IMR-90 (cell line): ENCODE data around the gene KHK. TPM values are rescaled to one million over a fixed set of nuclear protein-coding genes. Genes with fewer than 3 reads are reported as not detected.

ENCODE experiments used
- ATAC-seq: fragments of 200-7000 bp; cut with Tn5 transposase; 2 replicates; pipeline ENCODE4 v1.9.1; 2020; ENCODE audit warnings: low read depth, mild to moderate bottlenecking, moderate library complexity
- BruUV-seq: library from RNA; stranded (reverse); fragments of 400-500 nt; replicated peaks from 2 replicates; lab custom pipeline; 2021; lab: Mats Ljungman, UMichigan
- CTCF ChIA-PET: fragments of 300-600 bp; formaldehyde crosslinking; extraction: SDS; loops from one replicate; lab custom pipeline; 2021; ENCODE audit warnings: antibody characterized with exemption; lab: Yijun Ruan, JAX
- POLR2A ChIA-PET: fragments of 300-600 bp; sonication (Branson Sonifier 250); formaldehyde crosslinking; loops from one replicate; lab custom pipeline; 2022; ENCODE audit warnings: antibody characterized with exemption; ENCODE audit not compliant: unreplicated experiment; lab: Charles Lee
- DNase-seq: peaks from one replicate; pipeline ENCODE4 v3.0.0; 2013
- H2AFZ ChIP-seq: replicated peaks from 2 replicates; pipeline ENCODE3; 2013; ENCODE audit warnings: low read length, mild to moderate bottlenecking; ENCODE audit not compliant: poor library complexity
- H2AK5ac ChIP-seq: 2 replicates; pipeline ENCODE4 v1.6.1; 2013; ENCODE audit warnings: low read depth, low read length, inconsistent platforms
- H2AK9ac ChIP-seq: replicated peaks from 2 replicates; pipeline ENCODE3; 2013; ENCODE audit warnings: mild to moderate bottlenecking, low read depth, low read length, moderate library complexity; ENCODE audit not compliant: poor library complexity
- H2BK120ac ChIP-seq: 2 replicates; pipeline ENCODE4 v1.6.1; 2013; ENCODE audit warnings: low read depth, low read length, inconsistent platforms
- H2BK15ac ChIP-seq: 3 replicates; pipeline ENCODE4 v1.6.1; 2013; ENCODE audit warnings: low read depth, low read length, inconsistent platforms
- H2BK20ac ChIP-seq: 2 replicates; pipeline ENCODE4 v1.6.1; 2013; ENCODE audit warnings: low read depth, mild to moderate bottlenecking, inconsistent platforms, low read length, moderate library complexity
- H2BK5ac ChIP-seq: 2 replicates; pipeline ENCODE4 v1.6.1; 2013; ENCODE audit warnings: mild to moderate bottlenecking, low read depth, low read length, inconsistent platforms; ENCODE audit not compliant: poor library complexity, severe bottlenecking
- H3K14ac ChIP-seq: replicated peaks from 2 replicates; pipeline ENCODE4 v1.6.1; 2013; ENCODE audit warnings: low read depth, low read length, inconsistent platforms
- H3K18ac ChIP-seq: 2 replicates; pipeline ENCODE4 v1.6.1; 2013; ENCODE audit warnings: low read depth, low read length, control low read depth
- H3K23ac ChIP-seq: 2 replicates; pipeline ENCODE4 v1.6.1; 2013; ENCODE audit warnings: low read depth, low read length, inconsistent platforms
- H3K27ac ChIP-seq: 2 replicates; pipeline ENCODE4 v1.5.1; 2013; ENCODE audit warnings: mild to moderate bottlenecking, control low read depth, low read length; ENCODE audit not compliant: insufficient read depth
- H3K27me3 ChIP-seq: 2 replicates; pipeline ENCODE4 v1.6.1; 2013; ENCODE audit warnings: low read length; ENCODE audit not compliant: control insufficient read depth, insufficient read depth
- H3K36me3 ChIP-seq: 2 replicates; pipeline ENCODE4 v1.6.1; 2013; ENCODE audit warnings: low read length, mixed read lengths; ENCODE audit not compliant: control insufficient read depth, insufficient read depth
- H3K4ac ChIP-seq: 2 replicates; pipeline ENCODE4 v1.6.1; 2013; ENCODE audit warnings: low read depth, low read length, inconsistent platforms
- H3K4me1 ChIP-seq: 2 replicates; pipeline ENCODE4 v1.6.1; 2013; ENCODE audit warnings: low read length, mixed read lengths; ENCODE audit not compliant: control insufficient read depth, insufficient read depth
- H3K4me2 ChIP-seq: 2 replicates; pipeline ENCODE4 v1.6.1; 2013; ENCODE audit warnings: low read depth, mild to moderate bottlenecking, control low read depth, low read length, moderate library complexity
- H3K4me3 ChIP-seq: 2 replicates; pipeline ENCODE4 v1.5.1; 2013; ENCODE audit warnings: low read depth, mild to moderate bottlenecking, control low read depth, low read length, moderate library complexity; ENCODE audit not compliant: insufficient read depth
- H3K56ac ChIP-seq: 2 replicates; pipeline ENCODE4 v1.6.1; 2013; ENCODE audit warnings: low read length, inconsistent platforms; ENCODE audit not compliant: insufficient read depth; ENCODE audit errors: extremely low read depth
- H3K79me1 ChIP-seq, 2 experiments: 2 replicates each; pipeline ENCODE4 v1.6.1; 2013; ENCODE audit warnings: low read length in 2 of 2, inconsistent platforms in 1 of 2, low read depth in 1 of 2
- H3K9ac ChIP-seq: 2 replicates; pipeline ENCODE4 v1.6.1; 2013; ENCODE audit warnings: low read depth, low read length, control low read depth
- H3K9me1 ChIP-seq: 2 replicates; pipeline ENCODE4 v1.6.1; 2013; ENCODE audit warnings: low read length, inconsistent platforms; ENCODE audit not compliant: insufficient read depth
- H3K9me3 ChIP-seq: 2 replicates; pipeline ENCODE4 v1.6.1; 2013; ENCODE audit warnings: low read length; ENCODE audit not compliant: control insufficient read depth, insufficient read depth
- H4K20me1 ChIP-seq: 2 replicates; pipeline ENCODE4 v1.6.1; 2013; ENCODE audit warnings: low read length, inconsistent platforms; ENCODE audit not compliant: insufficient read depth
- H4K5ac ChIP-seq: 2 replicates; pipeline ENCODE4 v1.6.1; 2013; ENCODE audit warnings: mild to moderate bottlenecking, low read depth, low read length, control low read depth
- H4K8ac ChIP-seq, 2 experiments: 2 replicates each; pipeline ENCODE4 v1.6.1; 2013; ENCODE audit warnings: low read depth in 2 of 2, low read length in 2 of 2, control low read depth in 1 of 2, inconsistent platforms in 1 of 2
- H4K91ac ChIP-seq: 2 replicates; pipeline ENCODE4 v1.6.1; 2013; ENCODE audit warnings: low read depth, low read length, inconsistent platforms; ENCODE audit not compliant: insufficient read depth
- MXI1 ChIP-seq: IDR thresholded peaks from 2 replicates; pipeline ENCODE4 v1.6.1; 2012; ENCODE audit warnings: low read depth, mild to moderate bottlenecking, low read length, moderate library complexity, borderline replicate concordance
- RAD21 ChIP-seq: IDR thresholded peaks from 2 replicates; pipeline ENCODE4 v1.6.1; 2012; ENCODE audit warnings: low read length, improper control_type of control experiment
- RCOR1 ChIP-seq: IDR thresholded peaks from 2 replicates; pipeline ENCODE4 v1.6.1; 2012; ENCODE audit warnings: mild to moderate bottlenecking, low read length, improper control_type of control experiment; ENCODE audit not compliant: insufficient replicate concordance
- WGBS, 2 experiments: methylation state at CpG; one replicate each; pipeline versions ENCODE4 v1.1.5 to v1.1.7; 2013; ENCODE audit warnings: missing lambda C conversion rate in 2 of 2; ENCODE audit not compliant: insufficient read length in 1 of 2; ENCODE audit errors: extremely low coverage in 2 of 2; 5-methylcytosine and 5-hydroxymethylcytosine counted together
- dilution Hi-C: fragments of 300-500 bp; cut with HindIII; formaldehyde crosslinking; loops from one replicate; pipeline ENCODE4 v1.14.3; 2018; ENCODE audit warnings: low sequenced_read_pairs; ENCODE audit not compliant: unreplicated experiment
- in situ Hi-C: fragments of 300-500 bp; cut with MboI; formaldehyde crosslinking; loops from 3 replicates; pipeline ENCODE4 v1.14.3; 2019; ENCODE audit warnings: low sequenced_read_pairs, inconsistent platforms, mixed read lengths
- intact Hi-C: fragments of 100-400 bp; cut with micrococcal nuclease; formaldehyde crosslinking; loops from 2 replicates; pipeline ENCODE4 v1.10.0; 2022
- polyA plus RNA-seq, 3 experiments: library from polyadenylated mRNA; depleted of rRNA; stranded (reverse); fragments of >200 nt; gene quantifications; 2 replicates each; pipeline ENCODE4 v1.2.3, GENCODE V29; 2012; ENCODE audit warnings: low replicate concordance in 1 of 3
- total RNA-seq: library from RNA; depleted of rRNA; stranded (reverse); fragments of >200 nt; gene quantifications from 2 replicates; pipeline ENCODE4 v1.2.3, GENCODE V29; 2012

The KHK gene
- total and polyA plus RNA-seq, 2 of the 4 experiments (the other 2 are of a cell fraction), result 0.72 to 0.82 TPM

GRCh38 chr2:27096748-27097297 lies 10.3 kb downstream of the KHK start:
- H3K4ac ChIP-seq, result no peak overlapping the region
- H3K4me3 ChIP-seq, result no peak overlapping the region
- no peaks in the 10 kb centered on the region; the same call in 1 of the 2 replicates for H4K20me1 ChIP-seq
- peak overlapping the region; percentile 63 for H2AK9ac ChIP-seq
- no peak overlapping the region for H2BK15ac ChIP-seq
- H4K8ac ChIP-seq, result no peak overlapping the region
- no peak overlapping the region for H3K14ac ChIP-seq
- H3K56ac ChIP-seq, result no peak overlapping the region
- H2AFZ ChIP-seq, result peak overlapping the region; percentile 98
- H2BK5ac ChIP-seq, result no peak overlapping the region
- no peaks in the 10 kb centered on the region for H3K79me1 ChIP-seq
- no peak overlapping the region for H3K23ac ChIP-seq
- no peak overlapping the region for H4K5ac ChIP-seq
- in situ Hi-C loops (loop anchor here (5.0 kb wide), 1 partner anchor 185 kb away; the partner anchor contains the start of gene TRIM54), intact Hi-C loops (no loop called here), dilution Hi-C loops (no loop called here)
- H2AK5ac ChIP-seq, result peak overlapping the region; percentile 20; the same call in 1 of the 2 replicates
- ChIA-PET POLR2A (no interaction called here), CTCF (interaction anchor here (2.2 kb wide), 1 partner anchor 95 kb away, joined by 7 read pairs; no protein-coding TSS in a partner anchor)
- 0 out of 2 replicates have a peak, but pooled peaks cover 3% of the 10 kb centered on the region for H3K4me1 ChIP-seq
- no peak overlapping the region for H2BK120ac ChIP-seq
- no peak overlapping the region for H3K18ac ChIP-seq
- H3K27me3 ChIP-seq, result peaks cover 6% of the 10 kb centered on the region
- no peak for DNase-seq
- no peaks in the 10 kb centered on the region for H3K9me3 ChIP-seq
- no CpG with 5 or more reads among the region's 3 CpGs for WGBS, 2 experiments
- no peak overlapping the region for H3K9ac ChIP-seq
- TF ChIP-seq RCOR1 (no peak), RAD21 (no peak), MXI1 (no peak)
- H3K36me3 ChIP-seq, result no peaks in the 10 kb centered on the region
- no peak overlapping the region for H2BK20ac ChIP-seq
- H3K4me2 ChIP-seq, result no peak overlapping the region
- peaks cover 7% of the 10 kb centered on the region; the same call in 1 of the 2 replicates for H3K9me1 ChIP-seq
- BruUV-seq, result no TSS peak
- H4K91ac ChIP-seq, result no peak overlapping the region
- no peak overlapping the region for H3K27ac ChIP-seq
- ATAC-seq, result no peak
